NCI-H345 treated with DMSO at 0.1 percent for 48 hours (cell line): ENCODE measurements around the gene HNRNPA3.
"Not testable (repeated sequence)": the region's sequence is repeated elsewhere in the genome, so short reads cannot be mapped to it uniquely, and the experiment has no call there.

Experiments
- DNase-seq: peaks from one replicate; lab custom pipeline; 2025; ENCODE audit not compliant: unreplicated experiment; lab: John Stamatoyannopoulos, UW

Gene HNRNPA3

DNA sequence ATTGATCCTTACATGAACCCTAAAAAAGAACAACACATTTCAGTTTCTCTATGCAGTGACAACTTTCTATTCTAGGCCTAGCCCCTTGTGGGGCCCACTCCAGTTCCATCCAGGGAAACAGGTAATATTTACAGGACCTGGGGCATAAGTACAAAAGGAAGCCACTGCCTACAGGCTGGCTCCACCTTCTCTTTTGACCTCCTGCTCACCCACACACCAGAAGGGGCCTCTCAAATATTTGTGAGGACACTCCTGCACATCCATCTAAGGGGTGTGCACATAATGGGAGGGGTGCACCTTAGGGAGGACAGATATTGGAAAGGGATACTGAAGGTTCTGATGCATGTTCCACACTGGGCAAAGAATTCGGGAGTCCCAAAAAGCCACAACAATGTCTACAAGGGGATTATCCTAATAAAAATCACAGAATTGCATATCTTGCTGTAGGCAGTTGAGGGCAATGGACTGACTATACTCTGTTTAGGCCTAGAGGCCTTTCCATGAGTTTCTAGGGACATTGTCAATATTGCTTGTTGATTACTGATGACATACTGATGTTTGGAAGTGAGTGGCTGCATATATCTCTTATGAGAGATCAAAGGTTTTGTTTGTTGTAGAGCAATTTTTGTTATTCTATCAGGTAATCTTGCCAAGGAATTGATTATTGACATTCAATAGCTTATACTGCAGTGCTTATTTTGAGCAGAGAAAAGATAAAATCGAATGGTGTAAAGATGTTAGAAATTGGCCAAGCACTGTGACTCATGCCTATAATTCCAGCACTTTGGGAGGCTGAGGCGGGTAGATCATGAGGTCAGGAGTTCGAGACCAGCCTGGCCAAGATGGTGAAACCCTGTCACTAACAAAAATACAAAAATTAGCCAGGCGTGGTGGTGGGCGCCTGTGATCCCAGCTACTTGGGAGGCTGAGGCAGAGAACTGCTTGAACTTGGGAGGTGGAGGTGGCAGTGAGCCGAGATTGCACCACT lies 23.8 kb upstream of the HNRNPA3 start:
- DNase-seq: no peak

DNA sequence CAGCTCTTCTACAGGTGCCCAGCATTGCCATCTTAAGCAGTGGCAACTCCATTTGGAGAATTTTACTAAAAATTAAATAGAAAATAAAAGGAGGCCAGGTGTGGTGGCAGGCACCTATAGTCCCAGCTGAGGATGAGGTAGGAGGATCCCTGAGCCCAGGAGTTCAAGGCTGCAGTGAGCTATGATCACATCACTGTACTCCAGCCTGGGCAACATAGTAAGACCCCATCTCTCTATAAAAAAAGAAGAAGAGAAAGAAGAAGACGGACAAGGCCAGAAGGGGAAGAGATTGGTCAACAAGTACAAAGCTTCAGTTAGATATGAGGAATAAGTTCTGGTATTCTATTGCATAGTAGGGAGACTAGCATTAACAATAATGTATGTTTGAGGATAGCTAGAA lies 21.7 kb upstream of the HNRNPA3 start:
- no peak for DNase-seq

DNA sequence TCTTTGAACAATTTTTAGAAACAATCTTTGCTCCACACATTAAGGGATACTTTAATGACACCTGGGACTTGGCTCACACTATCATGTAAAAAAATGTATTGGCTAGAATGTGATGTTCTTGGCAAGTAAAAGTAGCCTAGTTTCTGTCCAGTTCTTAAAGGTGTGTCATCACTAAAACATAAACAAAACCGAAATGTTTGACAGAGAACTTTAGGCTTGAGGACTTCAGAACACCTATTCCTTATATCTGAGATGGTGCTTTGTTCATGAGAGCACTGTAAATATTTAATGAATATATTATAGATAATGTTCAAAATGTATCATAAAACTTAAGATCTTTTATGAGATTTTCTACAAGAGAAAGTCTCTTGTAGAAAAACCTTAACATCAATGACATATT lies 19.8 kb upstream of the HNRNPA3 start:
- no peak for DNase-seq

DNA sequence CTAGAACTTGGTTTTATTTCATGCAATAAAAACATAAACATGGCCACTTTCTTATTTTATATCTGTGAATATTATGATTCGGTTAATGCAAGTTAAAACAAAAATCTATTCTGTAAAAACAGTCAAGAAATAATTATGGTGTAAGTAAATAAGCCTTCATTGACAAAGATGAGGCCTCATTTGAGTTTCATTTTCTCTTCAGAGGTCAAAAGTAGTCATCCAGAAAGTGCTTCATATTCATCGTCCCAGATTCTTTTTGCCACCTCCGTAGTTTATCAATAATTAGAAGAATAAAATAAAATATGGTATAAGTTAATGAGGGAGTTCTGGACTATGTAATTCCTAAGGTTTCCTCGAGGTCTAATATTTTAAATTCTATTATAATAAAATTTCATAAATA lies 19.4 kb upstream of the HNRNPA3 start:
- no peak for DNase-seq

DNA sequence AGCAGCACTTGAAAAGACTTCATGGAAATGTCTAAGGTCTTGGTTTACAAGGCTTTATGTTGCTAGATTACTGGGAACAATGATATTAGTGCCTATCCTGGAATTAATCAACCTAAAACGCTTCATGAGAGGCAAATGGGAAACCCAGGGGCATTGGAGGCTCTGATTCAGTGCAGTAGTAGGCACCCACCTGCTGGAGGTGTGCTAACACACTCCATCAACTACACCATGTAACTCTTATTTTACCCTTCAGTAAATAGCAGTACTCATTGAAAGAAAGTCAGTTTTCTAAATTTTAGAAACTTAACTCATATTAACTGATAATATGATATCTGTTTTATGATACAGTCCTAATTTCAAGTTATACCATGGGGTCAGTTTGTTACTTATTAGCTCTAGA lies 17.4 kb upstream of the HNRNPA3 start:
- no peak for DNase-seq

DNA sequence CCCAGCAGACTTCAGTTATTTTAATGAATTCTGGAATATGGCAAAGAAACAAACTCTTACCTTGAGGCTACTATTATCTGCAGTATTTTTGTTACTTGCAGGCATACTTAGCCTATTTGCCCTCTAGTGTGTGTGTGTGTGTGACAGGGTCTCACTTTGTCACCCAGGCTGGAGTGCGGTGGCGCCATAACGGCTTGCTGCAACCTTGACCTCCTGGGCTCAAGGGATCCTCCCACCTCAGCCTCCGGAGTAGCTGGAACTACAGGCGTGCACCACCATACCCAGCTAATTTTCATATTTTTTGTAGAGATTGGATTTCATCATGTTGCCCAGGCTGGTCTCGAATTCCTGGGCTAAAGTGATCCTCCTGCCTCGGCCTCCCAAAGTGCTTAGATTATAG lies 12.2 kb upstream of the HNRNPA3 start:
- not testable (repeated sequence) for DNase-seq

DNA sequence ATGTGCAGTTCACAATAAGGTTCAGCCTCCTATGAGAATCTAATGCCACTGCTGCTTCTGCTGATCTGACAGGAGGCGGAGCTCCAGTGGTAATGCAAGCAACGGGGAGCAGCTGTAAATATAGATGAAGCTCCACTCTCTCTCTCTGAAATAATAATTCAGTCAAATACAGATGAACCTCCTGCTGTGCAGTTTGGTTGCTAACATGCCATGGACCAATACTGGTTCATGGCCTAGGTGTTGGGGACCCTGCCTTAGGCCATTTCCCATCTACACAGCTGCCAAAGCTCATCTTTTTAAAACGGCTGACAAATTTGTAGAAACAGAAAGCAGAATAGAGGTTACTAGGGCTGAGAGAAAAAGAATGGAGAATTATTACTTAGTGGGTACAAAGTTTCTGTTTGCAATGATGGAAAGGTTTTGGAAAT lies 10.7 kb upstream of the HNRNPA3 start:
- no peak for DNase-seq

DNA sequence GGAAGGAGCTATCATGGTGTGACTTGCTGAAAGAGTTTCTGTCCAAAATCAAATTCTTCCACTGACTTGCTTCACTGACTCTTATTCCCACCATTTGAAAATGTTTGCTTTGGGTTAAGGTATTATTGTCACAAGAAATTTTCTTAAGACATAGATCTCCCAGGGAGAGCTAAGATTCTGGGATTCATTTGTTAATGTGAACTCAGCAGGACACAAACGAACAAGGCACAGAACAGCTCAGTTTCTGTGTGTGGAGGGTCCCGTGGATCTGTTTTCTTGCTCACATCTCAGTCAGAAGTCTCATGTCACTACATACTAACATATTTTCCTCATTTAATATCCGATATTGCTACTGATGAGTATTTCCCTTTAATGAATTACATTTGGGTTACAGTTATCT lies 8.2 kb upstream of the HNRNPA3 start:
- DNase-seq: no peak

DNA sequence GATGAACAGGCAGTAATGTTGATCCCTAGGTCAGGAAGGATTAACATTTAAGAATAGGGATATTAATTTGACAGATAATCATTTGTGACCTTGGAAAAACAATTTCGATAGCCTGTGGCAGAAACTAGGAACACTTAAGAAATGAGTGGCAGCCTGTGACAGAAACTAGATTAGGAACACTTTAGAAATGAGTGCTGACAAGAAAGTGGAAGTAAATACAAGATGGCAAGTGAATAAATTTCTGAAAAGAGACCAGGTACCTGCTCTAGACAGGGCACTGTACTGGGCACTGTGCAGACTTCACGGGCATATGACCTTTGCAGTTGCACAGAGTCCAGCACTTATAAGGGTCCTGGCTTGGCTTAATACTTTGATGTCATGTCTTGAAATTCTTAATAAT lies 5.5 kb upstream of the HNRNPA3 start:
- DNase-seq: no peak

DNA sequence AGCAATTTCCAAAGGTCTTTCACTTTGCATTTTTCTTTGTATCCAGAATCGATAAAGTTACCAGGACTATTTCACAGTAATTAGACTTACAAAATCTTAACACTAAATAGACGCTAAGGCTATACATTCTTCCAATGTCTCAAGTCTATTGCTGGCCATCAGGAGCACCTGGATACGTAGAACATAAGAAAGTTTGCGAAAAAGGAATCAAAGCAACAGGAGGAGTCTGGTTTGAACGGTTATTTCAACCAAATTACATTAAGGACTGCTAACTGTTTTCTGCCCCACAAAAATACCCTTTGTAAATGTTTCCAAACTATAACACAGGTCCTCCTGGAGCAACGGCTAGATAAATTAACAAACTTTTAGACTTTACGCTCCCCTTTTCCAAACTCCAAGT lies 1.4 kb upstream of the HNRNPA3 start:
- no peak for DNase-seq

DNA sequence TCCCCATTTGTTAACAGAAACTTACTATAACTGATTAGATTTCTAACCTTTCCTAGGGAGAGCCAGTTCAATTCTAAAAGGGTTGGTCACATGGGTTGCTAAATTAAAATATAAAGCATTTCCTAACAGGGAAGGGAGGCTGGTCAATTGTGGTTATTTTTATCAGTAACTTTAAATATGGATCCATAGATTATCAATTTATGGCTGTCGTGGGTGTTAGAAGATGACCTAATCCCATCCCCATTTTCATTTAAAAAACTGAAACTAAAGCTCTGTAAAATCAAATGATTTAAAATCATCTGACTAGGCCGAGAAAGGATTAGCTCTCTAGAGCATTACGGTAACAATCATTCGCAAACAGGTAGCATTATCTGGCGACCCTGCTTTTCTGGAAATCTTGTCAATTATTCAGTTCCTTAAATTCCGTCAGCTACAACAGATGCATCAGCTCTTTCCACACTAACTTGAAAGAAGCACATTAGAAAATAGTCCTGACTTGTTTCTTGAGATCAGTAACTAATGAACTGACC lies 953 bp upstream of the HNRNPA3 start:
- no peak for DNase-seq

DNA sequence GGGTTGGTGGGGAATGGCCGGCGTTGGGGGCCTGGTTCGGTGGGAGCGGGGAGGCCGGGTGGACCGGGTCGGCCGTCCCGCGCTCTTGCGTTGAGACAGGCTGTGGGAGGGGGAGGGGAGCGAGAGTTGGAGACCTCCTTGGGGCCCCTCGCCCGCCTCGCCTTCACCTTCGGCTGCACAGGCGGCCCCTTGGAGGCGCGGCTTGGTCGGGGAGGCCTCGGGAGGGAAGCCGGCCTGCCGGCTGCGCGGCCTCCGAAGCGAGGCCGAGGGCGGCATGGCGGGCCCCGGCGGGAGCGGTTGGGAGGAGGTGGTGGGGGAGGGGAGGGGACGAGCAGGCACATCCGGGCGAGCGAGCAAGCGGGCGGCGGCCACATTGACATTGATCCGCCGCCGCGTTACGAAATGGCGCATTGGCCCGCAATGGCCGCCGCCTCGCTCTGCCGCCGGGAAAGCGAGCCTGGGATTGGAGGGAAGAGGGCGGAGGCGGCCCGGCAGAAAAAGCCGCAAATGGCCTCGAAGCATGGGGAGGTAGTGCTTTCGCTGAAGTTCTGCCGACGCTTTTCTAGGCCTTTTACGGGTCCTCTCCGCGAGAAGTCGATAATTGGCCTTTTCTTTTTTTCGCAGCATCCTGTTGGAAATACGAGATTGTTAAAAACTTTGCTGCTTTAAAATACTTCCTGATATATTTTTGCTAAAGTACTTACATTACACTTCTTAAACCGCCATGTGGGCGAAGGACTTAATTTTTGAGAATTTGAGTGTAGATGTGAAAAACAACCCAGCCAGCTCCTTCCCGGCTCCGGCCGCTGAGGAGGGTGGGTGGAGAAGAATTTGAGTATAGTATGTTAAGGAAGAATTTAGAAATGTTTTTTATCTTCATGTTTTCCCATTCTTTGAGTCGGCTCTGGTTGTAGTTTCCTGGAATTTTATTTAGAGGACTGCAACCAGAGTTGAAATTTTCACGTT lies 580 bp downstream of the HNRNPA3 start:
- peak; percentile 83 for DNase-seq

DNA sequence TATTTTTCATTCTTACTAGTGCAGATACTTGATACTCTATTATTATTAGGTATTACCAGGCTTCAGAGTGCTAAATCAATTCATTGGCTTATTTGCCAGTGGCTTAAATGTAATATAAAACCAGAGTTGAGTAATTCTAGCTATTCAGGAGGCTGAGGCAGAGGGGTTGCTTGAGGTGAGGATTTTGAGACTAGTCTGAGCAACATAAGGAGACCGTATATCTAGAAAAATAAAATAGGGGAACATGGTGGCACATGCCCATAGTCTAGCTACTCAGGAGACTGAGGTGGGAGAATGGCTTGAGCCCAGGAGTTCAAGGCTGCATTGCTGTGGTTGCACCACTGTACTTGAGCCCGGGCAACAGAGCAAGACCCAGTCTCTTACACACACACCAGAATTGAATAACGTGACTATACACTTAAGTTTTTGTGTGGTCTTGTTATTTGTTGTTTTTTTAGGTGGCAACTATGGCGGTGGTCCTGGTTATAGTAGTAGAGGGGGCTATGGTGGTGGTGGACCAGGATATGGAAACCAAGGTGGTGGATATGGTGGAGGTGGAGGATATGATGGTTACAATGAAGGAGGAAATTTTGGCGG lies 4.8 kb downstream of the HNRNPA3 start:
- DNase-seq: no peak

DNA sequence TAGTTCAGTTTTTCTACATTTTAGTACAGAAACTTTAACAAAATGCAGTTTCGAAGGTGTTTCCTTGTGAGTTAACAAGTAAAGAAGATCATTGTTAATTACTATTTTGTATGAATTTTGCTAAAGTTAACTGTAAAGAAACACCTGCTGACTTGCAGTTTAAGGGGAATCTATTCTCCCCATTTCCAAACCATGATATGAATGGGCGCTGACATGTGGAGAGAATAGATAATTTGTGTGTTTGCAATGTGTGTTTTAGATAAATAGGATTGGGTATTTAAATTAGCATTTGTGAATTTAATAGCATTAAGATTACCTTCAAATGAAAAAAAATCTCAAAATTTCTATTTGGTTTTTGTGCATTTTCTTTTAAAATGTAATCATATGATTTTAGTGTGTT lies 7.2 kb downstream of the HNRNPA3 start:
- DNase-seq: not testable (repeated sequence)

DNA sequence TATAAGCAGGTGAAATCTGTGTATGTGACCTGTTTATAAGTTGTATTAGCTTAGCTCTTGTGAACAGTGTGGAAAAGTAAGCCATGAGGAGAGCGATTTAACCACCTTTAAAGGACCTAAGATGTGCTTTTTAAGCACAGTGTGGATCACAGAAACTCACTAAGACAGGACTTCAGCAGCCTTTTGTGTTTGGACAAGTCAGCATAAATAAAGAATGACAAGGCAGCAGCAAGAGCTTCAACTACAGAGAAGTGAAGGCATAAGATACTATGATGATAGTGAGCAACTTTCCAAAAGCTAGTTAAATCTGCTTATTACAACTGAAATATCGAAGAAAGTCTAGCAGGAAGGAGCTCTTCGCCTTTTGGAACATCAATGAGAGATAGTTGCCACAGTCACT lies 8.9 kb downstream of the HNRNPA3 start:
- no peak for DNase-seq

DNA sequence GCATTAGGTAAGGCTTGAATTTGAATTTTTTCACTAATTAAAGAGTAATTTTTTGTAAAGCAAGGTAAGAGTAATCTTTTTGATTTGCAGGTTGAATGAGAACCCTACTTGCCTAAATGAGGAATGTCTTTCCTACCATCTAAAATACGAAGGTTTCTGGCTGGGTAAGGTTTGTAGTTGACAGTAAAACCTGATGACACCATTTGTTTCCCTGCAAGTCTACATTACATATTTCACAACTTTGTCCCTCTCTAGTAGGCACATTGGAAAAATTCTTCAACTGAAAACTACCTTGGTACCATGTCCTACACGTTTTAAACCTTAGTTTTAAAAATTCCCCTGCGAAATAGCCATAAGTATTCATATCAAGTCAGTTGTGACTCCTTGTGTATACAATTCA lies 9.4 kb downstream of the HNRNPA3 start:
- DNase-seq: no peak

DNA sequence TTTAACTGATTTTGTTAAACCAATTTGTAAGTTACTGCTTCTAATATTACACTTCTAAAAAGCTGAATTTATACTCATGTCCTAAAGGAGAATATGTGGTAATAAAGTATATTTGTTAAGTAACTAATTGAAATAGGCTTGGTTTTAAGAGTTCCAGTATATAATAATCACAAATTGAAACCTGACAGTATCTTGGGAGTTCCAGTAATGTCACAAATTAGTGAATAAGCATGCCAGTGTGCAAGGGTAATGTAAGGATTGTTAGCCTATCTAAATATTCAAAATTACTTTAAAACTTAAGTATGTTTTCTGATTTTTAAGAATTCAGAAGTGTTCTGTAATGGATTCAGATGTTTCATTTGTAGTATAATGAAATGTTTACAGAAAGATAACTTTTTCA lies 10.8 kb downstream of the HNRNPA3 start:
- not testable (repeated sequence) for DNase-seq

DNA sequence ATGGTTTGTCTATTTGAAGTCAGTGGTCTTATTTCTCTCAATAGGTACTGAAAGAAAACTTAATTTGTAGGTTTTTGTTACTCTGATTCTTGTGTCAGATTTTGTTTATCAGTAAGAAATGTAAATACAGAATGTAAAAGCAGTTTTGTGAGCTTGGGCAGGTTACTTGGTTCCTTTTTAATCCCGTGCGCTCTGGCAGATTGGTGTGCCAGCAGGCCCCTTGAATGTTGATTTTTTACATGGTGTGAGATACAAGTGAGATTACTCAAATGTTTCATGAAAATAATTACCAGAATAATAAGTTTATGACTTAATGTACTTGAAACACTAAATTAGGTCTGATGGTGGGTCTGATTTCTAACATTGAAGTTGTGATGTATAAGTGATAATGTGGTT lies 13.4 kb downstream of the HNRNPA3 start:
- DNase-seq: no peak

DNA sequence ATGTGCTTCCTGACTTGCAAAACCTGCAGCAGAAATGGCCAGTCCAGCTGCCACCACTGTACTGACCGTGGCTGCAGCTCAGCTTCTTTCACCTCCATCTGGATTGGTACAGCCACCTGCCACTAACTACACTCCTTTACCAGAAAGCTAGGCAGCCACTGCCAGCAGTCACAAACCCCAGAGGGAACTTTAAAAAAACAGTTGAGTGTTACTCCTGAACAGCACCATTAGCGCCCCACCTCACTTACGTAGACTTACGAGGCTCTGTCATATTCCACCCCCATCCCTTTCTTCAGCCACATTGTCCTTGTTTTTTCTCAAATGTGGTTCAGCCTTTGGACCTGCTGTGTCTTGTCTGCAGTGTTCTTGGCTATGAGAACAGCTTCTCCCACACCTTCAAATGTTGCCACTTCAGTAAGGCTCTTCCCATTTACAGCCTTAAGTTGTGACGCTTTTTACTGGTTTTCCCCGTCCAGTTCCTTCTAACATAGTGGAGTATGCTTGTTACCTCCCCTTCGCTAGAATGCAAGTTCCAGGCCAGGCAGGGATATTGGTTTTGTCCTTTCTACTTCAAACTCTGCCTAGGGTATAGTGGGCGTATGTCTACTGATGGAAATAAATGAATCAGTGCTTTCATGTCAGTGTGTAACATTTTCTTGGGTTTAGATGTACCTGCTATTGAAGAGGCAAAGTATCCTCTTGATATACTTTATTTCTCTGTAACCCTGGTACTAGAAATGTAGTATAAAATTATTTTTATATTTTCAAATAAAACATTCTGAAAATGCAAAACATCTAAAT lies 17.0 kb downstream of the HNRNPA3 start:
- no peak for DNase-seq

DNA sequence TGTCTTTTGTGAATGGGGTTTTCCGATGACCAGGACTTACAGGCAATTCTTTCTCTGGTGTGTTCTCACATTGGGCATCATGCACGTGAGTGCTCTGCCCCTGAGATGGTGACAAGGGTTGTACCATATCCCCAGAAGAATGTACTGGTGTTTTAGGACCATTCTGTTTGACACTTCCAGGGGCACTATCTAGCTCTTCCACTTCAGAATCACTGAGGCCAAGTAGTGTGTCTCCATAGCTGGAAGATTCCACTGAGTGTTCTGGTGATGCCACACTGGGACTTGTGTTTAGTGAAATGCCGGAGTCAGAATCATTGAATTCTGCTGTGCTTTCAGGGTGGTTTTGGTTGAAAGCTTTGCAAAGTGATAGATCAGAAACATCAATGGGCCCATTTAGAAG lies 18.7 kb downstream of the HNRNPA3 start:
- no peak for DNase-seq
